AG04450 (cell line): ENCODE data around the gene PREX1. TPM values are rescaled to one million over a fixed set of nuclear protein-coding genes. Genes with fewer than 3 reads are reported as not detected.

Experiments used
- CTCF ChIA-PET: fragments of 300-600, 350-600 bp; formaldehyde crosslinking; extraction: SDS; loops from one replicate; lab custom pipeline; 2022; ENCODE audit warnings: antibody characterized with exemption, inconsistent platforms; lab: Charles Lee
- POLR2A ChIA-PET: fragments of 350-600 bp; formaldehyde crosslinking; extraction: SDS; loops from one replicate; lab custom pipeline; 2021; ENCODE audit warnings: antibody characterized with exemption, inconsistent platforms; lab: Yijun Ruan, JAX
- DNase-seq: peaks from one replicate; pipeline ENCODE4 v3.0.0-alpha.2; 2011; ENCODE audit warnings: low read depth, low spot score
- H3K27ac ChIP-seq: one replicate; pipeline ENCODE4 v1.5.1; 2012; ENCODE audit warnings: low read depth, low read length, control low read depth
- H3K27me3 ChIP-seq: one replicate; pipeline ENCODE4 v1.6.0; 2012; ENCODE audit warnings: low read length; ENCODE audit not compliant: control insufficient read depth, insufficient read depth
- H3K4me3 ChIP-seq: 2 replicates; pipeline ENCODE4 v1.5.1; 2011; ENCODE audit warnings: mild to moderate bottlenecking, low read depth, low read length, control low read depth
- H3K9me3 ChIP-seq: 2 replicates; pipeline ENCODE4 v1.5.1; 2012; ENCODE audit warnings: low read length; ENCODE audit not compliant: control insufficient read depth, insufficient read depth
- CTCF ChIP-seq: IDR thresholded peaks from 2 replicates; pipeline ENCODE4 v1.5.1; 2011; ENCODE audit warnings: low read depth, low read length, control low read depth, inconsistent platforms
- polyA plus RNA-seq: library from polyadenylated mRNA; depleted of rRNA; stranded (reverse); fragments of >200 nt; gene quantifications from 2 replicates; pipeline ENCODE4 v1.2.3, GENCODE V29; 2011

Gene PREX1
- polyA plus RNA-seq, 1 experiment: 0.69 TPM

GRCh38 chr20:48608756-48609155 is 219.0 kb downstream of the PREX1 start:
- DNase-seq: no peak
- Histone ChIP-seq H3K4me3 (no peak overlapping the region), H3K9me3 (no peaks in the 10 kb centered on the region), H3K27me3 (no peaks in the 10 kb centered on the region), H3K27ac (no peak overlapping the region)
- ChIA-PET CTCF (no interaction called here), POLR2A (no interaction called here)
- no peak for TF ChIP-seq CTCF

- POLR2A ChIA-PET: no interaction called here
- Histone ChIP-seq H3K27ac (no peak overlapping the region), H3K27me3 (no peaks in the 10 kb centered on the region), H3K9me3 (no peaks in the 10 kb centered on the region), H3K4me3 (no peak overlapping the region)
- DNase-seq: no peak
- CTCF ChIA-PET: no interaction called here
- TF ChIP-seq CTCF: no peak
Observed at GRCh38 chr20:48607544-48607865, 220.3 kb downstream of the PREX1 start.

- no peak for DNase-seq
- no peak overlapping the region for H3K27ac ChIP-seq
- POLR2A ChIA-PET: no interaction called here
- H3K4me3 ChIP-seq: no peak overlapping the region
- no peak for TF ChIP-seq CTCF
- no peaks in the 10 kb centered on the region for H3K27me3 ChIP-seq
- CTCF ChIA-PET: no interaction called here
- no peaks in the 10 kb centered on the region for H3K9me3 ChIP-seq
Observed at GRCh38 chr20:48606841-48607543, 220.8 kb downstream of the PREX1 start.

GRCh38 chr20:48606172-48606840 is 221.5 kb downstream of the PREX1 start:
- no peak overlapping the region for H3K27ac ChIP-seq
- H3K4me3 ChIP-seq: no peak overlapping the region
- H3K27me3 ChIP-seq: no peaks in the 10 kb centered on the region
- DNase-seq: no peak
- H3K9me3 ChIP-seq: no peaks in the 10 kb centered on the region
- CTCF ChIA-PET: no interaction called here
- TF ChIP-seq CTCF: no peak
- POLR2A ChIA-PET: no interaction called here

GRCh38 chr20:48605364-48606171 is 222.2 kb downstream of the PREX1 start:
- POLR2A ChIA-PET: no interaction called here

More at GRCh38 chr20:48605364-48606171, 222.2 kb downstream of the PREX1 start:
- Histone ChIP-seq H3K9me3 (no peaks in the 10 kb centered on the region), H3K27ac (no peak overlapping the region), H3K4me3 (no peak overlapping the region), H3K27me3 (no peaks in the 10 kb centered on the region)
- TF ChIP-seq CTCF: no peak
- DNase-seq: no peak
- CTCF ChIA-PET: no interaction called here
